Midbrain (tissue), 1 donor: ENCODE results near the gene CCR7.

ENCODE experiments used
- DNase-seq: peaks from one replicate; lab custom pipeline; 2025; lab: John Stamatoyannopoulos, UW

CCR7 gene

DNA sequence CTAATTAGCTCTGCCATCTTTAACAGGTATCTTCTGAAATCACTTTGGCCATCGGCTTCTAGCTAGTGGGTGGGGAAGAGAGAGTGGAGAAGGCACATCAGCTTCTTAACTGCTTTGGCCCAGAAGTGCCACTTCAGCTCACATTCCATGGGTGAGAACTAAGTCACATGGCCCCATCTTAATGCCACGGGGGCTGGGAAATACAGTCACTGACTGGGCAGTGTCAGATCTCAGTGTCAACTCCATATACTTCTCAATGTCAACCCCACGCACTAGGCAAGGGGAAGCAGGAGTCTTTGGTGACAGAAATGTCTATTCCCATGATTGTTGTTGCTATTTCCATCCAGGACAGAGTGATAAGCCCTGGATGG is 29.4 kb downstream of the CCR7 start:
- no peak for DNase-seq

DNA sequence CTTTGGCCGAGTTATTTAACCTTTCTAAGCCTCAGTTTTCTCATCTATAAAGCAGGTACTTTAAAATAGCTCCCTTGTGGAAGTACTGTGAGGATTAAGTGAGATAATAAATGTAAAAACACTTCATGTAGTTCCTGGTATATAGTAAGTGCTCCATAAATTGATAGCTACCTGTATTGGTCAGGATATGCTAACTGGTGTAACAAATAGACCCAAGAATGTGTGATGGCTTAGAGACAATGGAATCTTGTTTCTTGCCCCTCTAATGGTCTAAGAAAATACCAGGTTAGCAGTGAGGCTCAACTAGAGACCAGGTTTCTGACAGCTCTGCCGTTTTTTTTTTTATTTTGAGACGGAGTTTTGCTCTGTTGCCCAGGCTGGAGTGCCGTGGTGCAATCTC is 29.8 kb downstream of the CCR7 start:
- no peak for DNase-seq

DNA sequence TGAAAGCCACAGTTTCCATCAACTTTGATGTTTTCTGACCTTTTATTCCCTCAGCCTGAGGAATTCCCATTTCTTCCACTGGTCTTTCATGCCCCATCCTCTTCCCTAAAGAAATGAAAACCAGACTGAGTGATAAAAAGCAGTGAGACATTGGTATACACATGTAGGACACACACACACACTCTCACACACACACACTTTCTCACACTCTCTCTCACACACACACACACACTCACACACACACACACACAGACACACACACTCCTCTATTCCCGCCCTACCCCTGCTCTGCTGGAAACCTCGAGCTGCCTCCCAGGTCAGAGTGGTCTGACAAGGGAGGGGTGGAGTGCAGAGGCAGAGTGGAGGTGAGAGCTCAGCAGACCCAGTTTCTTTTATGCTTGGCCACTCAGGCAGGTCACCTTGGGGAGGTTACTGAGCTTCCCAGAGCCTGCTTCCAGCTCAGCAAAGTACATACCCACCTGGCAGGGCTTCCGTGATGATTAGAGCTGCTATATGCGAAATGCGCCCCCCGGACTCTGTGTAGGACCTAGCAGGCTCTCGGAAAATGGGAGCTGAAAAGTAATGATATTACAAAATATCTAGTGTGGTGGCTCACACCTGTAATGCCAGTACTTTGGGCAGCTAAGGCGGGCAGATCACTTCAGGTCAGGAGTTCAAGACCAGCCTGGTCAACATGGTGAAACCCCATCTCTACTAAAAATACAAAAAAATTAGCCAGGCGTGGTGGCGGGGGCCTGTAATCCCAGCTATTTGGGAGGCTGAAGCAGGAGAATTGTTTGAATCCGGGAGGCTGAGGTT is 30.7 kb downstream of the CCR7 start:
- DNase-seq: no peak

DNA sequence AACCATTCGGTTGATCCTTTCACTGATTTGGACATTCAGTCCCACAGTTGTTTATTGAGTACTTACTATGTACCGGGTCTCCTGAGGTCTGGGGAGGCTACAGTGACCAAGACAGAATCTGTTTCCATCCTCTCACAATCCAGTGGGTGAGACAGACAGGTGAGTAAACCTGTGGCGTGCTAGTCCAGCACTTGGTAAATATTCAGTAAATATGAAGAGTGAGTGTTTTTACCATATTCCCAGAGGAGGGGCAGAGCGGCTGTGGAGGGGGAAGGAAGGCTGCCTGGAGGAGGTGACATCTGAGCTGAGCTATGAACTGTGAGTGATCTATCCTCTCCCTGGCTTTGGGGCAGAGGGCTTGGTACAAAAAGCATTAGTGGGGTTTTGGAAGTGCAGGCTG is 31.4 kb downstream of the CCR7 start:
- DNase-seq: no peak

DNA sequence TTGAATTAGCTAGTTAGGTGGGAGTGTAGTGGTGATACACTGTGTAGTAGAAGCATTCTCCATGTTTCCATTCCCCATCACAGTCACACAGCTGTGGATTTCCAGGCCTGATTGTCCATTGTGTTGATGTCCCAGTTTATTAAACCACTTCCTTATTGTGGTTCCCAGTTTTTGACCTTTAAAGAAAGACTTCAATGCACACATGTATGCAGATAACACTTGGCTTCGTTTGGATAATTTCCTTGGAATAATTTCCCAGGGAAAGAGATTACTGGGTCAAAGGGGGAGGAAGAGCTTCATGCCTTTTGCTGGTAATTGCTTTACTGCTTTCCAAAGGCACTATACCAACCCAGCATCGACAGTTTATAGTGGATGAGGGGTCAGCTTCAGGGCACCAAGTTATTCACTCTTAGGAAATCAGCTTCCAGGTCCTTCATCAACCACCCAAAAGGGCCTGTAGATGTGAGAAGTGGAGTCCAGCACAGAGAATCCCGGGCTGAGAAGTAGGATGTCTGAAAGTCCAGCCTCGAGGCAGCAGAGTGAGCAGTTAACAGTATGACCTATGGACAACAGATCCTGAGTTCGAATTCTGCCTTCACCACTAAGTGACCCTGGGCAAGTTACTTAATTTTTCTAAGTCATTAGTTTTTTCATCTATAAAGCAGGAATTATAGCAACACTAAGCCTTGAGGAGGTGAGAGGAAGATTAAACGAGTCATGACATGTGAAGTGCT is 32.6 kb downstream of the CCR7 start:
- no peak for DNase-seq

DNA sequence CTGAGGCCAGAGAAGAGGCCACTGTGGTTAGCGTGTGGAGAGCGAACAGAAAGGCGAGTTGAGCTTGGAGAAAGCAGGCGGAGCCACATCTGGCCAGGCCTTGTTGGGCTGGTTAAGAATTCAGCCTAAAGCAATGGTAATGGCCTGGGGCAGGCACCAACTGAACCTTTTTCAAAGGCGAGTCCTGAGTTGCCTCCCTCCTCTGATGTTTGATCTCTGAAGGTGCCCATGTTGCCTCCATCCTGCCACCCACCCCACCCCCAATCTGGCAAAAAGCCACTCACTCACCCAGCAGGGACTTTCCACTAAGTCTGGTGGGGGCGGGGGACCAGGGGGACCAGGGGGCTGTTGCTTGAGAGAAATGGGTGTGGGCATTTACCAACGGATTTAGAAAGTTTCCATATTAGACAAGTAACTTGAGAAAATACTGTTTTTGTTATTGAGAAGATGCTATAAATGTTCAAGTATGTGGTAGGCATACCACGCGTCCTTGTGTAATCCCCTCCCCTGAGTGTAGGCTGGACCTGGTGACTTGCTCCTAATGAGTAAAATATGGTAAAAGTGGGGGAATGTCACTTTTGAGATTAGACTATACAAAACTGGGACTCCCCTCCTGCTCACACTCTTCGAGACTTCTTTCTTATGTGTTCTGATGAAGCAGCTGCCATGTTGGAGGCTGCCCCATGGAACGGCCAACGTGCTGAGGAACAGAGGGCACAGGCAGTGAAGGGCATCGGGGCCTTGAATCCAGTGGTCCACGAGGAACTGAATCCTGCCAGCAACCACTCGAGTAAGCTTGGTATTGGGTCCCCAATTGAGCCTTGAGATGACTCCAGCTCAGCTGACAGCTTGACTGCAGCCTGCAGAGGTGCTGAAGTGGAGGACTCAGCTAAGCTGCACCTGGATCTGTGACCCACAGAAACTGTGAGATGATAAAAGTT is 34.0 kb downstream of the CCR7 start:
- no peak for DNase-seq

DNA sequence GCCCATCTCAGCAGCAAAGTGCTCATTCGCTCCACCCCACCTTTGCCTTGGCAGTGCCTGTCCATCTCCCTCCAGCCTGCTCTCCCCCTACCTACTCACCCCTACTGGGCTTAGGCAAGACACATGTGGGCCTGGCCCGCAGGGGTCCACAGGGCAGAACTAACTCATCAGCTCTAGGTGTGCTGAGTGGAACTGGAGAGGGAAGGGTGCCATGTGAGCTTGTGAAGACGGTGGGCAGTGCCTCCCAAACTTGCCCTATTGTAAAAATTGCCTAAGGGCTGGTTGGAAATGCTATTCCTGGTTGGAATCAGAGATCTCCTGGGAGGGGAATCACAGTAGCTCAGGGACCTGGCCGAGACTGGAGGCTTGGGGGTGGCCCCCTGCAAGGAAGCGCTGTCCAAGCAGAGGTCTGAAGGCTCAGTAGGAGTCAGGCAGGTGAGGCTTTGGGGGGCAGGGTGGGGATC is 34.7 kb downstream of the CCR7 start:
- no peak for DNase-seq

DNA sequence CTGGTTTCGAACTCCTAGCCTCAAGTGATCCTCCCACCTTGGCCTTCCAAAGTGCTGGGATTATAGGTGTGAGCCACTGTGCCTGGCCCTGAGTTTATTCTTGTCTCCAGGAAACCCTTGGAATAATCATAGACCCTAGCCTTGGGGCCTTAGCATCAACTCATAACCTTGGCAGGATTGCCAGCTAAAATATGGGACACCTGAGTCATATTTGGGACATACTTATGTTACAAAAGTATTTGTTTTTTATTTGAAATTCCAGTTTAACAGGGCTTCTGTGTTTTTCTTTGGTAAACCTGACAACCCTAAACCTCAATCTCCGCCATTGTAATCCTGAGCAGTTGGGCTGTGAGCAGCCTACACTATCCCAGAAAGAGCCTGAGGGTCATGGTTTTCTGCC is 35.3 kb downstream of the CCR7 start:
- DNase-seq: no peak

DNA sequence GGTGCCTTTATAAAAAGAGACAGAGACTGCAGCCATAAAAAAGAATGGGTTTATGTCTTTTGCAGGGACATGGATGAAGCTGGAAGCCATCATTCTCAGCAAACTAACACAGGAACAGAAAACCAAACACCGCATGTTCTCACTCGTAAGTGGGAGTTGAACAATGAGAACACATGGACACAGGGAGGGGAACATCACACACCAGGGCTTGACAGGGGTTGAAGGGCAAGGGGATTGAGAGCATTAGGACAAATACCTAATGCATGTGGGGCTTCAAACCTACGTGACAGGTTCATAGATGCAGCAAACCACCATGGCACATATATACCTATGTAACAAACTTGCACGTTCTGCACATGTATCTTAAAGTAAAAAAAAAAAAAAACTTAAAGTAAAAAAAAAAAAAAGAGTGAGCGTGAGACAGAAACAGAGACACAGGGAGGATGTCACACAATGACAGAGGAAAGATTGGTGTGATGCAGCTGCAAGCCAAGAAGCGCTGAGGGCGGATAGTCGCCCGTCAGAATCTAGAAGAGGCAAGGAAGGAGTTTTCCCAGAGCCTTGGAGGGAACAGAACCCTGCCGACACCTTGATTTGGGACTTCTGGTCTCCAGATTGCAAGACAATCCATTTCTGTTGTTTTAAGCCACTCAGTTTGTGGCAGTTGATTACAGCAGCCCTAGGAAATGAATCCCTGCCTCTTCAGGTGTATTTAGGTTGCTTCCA is 36.4 kb downstream of the CCR7 start:
- no peak for DNase-seq

DNA sequence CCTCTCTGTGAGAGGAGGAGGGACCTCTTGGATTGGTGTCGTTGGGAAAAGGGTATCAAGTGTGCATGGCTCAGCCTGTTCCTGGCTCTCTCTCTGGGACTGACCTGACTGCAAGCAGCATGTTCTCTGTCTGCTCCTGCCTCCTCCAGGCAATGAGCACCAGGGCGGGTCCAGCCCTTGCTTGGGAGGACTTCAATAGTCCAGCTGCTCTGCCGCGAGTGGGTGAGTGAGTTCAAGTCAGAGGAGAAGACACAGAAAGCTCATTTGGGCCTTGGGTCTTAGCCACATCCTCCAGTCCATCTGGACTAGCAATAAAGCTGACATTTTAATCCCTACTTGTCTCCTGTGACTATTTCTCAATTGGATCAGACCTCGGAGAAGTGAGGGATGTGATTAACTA is 38.6 kb downstream of the CCR7 start:
- no peak for DNase-seq

DNA sequence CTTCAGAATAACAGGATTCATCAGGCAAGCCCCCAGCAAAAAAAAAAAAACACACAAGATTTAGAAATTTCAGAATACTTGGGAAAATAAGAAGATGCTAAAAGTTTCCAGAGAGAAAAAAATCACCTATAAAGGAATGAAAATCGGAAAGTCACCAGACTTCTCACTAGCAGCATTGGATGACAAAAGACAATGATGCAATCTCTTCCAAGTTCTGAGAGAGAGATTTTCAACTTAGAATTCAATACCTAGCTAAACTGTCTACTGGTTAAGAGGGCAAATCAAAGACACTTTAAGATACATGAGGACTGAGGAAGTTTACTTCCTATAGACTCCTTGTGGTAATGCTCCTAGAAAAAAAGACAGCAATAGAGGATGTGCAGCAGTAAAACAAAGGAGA is 40.0 kb downstream of the CCR7 start:
- DNase-seq: no peak

DNA sequence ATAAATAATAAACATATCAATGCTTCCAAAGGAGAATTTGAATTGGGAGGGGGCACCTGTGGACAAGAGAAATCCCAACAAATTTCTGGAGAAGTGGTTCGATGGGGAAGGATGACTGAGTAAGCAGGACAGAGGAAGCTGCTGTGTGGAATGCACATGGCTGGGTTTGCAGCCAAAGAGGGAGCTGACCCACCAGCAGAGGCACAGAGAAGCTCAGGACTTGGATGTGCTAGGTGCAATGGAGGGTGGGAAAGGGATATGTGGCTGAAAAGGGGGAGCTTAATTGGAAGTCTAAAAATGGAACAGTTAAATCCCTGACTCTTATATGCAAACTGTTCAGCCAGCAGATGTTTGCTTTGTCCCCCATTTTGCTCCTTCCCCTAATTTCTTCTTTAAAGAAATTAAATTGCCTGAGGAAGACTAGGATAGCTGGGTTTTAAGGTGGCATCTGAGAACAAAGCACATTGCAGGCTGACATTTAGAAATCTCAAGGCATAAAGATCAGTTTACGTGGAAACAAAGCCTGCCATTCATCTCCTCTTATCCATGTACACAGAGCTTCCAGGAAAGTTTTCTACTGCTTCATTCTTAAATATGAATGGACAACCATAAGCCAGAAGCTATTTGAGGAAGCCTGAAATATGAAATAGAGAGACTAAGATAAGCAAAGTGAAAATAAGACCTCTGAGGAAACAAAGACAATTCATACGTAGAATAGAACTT is 40.9 kb downstream of the CCR7 start:
- no peak for DNase-seq

DNA sequence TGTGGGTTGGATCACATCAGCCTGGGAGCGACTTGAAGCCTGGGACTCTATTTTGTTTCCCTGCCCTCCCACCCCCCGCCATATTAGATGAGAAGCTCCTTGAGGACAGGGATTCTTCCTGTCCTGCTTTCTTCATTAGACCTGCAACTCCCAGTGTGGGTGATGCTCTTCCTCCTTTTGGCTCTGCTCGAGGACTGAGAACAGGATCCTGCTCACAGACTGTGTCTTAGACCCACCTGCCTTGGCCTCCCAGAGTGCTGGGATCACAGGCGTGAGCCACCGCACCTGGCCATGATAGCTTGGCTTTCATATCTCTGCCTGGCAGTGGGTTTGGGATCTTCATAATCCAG is 42.3 kb downstream of the CCR7 start:
- DNase-seq: no peak

DNA sequence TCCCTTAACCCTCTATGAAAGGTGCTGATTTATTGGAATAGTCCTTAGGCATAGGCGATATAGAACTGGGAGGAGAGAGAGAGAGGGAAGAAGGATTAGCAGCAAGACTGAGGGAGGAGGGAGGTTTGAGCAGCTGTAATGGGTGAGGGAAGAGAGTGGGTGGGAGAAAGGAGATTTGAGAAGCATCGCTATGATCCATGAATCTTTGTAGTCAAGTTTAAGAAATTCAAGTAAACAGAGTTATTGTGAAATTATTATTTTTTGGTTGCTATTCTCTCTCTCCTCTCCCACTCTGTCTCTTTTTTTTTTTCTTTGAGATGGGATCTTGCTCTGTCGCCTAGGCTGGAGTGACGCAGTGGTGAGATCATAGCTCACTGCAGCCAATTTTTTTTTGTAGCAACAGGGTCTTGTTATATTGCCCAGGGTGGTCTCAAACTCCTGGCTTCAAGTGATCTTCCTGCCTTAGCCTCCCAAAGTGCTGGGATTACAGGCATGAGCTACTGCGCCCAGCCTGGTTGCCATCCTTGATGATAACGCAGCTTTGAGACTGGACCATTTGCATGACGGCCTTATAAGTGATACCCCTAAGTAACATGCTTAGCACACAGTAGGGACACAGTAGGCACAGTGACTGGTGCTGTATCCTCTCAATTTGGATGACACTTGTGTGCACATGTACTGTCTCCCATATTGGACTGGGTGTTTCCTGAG is 42.9 kb downstream of the CCR7 start:
- DNase-seq: no peak

DNA sequence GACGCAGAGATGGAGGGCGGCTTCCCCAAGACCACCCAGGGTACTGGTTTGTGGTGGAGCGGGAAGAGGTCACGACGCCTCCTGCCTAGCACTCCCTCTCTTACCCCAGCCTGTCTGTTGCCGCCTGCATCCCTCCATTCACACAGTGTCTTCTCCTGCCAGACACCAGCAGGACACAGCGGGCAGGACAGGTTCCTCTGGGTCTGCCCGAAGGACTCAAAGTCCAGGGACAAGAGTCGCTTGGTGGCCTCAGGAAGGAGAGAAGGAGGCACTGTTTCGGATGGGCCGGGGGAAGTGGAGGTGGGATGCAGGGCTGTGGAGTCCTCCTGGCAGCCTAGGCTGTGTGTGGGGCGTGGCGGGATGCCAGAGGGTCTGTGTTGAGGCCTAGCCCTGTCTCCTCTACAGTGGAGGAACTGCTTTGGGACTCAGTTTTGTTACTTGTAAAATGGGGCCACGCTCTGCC is 44.2 kb downstream of the CCR7 start:
- DNase-seq: no peak

DNA sequence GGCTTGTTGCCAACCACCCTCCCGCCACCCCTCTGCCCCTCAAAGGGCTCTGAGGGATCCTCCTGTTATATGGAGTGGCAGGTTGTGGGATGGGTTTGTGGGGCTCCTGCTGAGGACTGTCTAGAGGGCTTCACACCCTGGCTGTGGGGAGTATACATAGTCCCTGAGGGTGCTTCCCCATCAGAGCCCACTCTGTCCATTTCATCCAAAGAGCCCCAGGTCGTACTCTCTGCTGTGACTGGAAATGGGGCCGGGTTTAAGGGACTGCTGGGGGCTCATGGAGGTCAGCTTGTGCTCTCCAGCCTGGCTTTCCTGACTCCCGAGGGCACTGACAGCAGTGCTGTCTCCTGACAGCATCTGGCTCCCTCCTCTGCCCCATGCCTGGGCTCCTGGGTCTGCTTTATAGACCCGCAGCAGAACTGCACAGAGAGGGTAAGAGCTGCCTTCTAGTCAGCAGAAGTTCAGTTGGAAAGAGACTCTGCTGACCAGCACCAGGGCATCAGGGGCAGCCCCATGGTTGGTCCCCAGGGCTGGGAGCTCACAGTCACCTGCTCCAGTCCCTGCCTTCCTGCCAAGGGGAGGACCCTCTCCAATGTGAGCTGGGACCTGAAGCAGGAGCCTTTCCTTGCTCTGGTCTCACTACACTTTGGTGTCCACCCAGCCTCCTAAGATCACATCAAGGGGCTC is 46.0 kb downstream of the CCR7 start:
- no peak for DNase-seq

DNA sequence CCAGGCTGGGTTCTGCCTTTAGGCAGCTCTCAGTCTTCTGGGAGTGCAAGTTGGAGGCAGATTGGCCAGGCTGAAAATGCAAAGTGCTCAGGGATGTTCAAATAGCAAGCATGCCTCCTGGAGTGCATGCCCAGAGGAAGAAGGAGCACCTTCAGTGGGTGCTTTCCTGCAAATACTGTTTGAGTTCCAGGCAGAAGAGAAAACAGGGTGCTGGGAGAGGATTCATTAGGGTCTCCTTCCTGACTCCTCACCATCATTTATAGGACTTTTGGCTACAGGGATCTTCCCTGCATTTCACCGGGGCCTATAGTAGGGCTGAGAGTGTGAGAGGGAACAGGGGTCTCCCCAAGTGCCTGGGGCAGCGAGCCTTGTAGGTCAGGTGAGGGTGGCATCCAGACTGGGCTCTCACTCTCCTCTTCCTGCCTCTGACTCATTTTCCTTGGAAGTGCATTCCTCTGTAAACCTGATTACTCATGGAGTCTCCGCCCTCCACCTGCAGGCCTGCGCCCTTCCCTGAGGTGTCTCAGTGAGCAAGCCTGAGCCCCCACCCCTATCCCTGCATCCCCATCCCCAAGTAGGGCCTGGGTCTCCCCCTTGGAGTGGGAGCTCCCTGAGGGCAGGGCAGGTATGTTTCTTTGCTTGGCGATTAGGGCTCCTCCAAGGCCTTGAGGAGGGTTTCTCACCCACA is 46.7 kb downstream of the CCR7 start:
- DNase-seq: no peak

DNA sequence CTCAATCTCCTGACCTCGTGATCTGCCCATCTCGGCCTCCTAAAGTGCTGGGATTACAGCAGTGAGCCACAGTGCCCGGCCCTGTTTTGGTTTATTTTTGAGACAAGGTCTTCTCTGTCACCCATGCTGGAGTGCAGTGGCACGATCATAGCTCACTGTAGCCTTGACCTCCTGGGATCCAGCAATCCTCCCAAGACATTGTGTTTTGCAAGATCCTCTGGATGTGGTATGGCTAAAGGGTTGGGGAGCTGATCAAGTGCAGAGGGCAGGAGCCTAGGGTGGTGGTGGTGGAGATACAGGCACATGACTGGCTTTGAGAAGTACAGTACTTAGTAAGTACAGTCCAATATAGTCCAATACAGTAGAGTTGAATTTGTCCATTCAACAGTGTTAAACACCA is 47.3 kb downstream of the CCR7 start:
- no peak for DNase-seq

DNA sequence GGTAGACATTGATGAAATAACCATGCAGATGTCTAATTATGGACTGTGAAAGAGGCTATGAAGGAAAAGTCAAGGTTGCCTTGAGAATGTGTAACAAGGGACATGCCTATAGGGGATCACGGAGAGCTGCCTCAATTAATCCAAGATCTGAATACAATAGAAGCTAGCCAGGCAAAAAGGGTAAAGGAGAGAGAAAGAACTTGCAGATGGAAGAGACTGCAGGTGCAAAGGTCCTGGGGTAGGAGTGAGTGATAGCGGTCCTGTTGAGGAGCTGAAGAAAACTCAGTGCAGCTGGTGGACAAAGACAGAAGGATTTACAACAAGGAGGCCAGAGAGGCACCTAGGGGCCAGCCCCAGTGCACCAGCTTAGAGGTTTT is 48.0 kb downstream of the CCR7 start:
- DNase-seq: no peak
